ENCODE measurements around the gene NAIF1.
"Not testable (repeated sequence)": the region's sequence is repeated elsewhere in the genome, so short reads cannot be mapped to it uniquely, and the experiment has no call there.

Gene NAIF1

GRCh38 chr9:128085943-128086342, 18.8 kb upstream of the NAIF1 start:
- DNase-seq (ENCODE audit: low read depth in 2 of 2): no peak

- DNase-seq (ENCODE audit: low read depth in 2 of 2): no peak
These were observed 17.6 kb upstream of the NAIF1 start for GRCh38 chr9:128084746-128085145.

GRCh38 chr9:128082151-128082550, 15.0 kb upstream of the NAIF1 start:
- DNase-seq (ENCODE audit: low read depth in 2 of 2): no peak

GRCh38 chr9:128081056-128081455, 13.9 kb upstream of the NAIF1 start:
- DNase-seq (ENCODE audit: low read depth in 2 of 2): no peak

GRCh38 chr9:128080206-128080605, 13.1 kb upstream of the NAIF1 start:
- no peak for DNase-seq (ENCODE audit: low read depth in 2 of 2)

- DNase-seq (ENCODE audit: low read depth in 2 of 2): no peak
These were observed 11.6 kb upstream of the NAIF1 start for GRCh38 chr9:128078504-128079434.

GRCh38 chr9:128077847-128078503, 10.9 kb upstream of the NAIF1 start:
- DNase-seq (ENCODE audit: low read depth in 2 of 2): no peak

- DNase-seq (ENCODE audit: low read depth in 2 of 2): no peak
These were observed 6.2 kb upstream of the NAIF1 start for GRCh38 chr9:128073253-128073886.

- peak; percentile 23 to 30 for DNase-seq (ENCODE audit: low read depth in 2 of 2)
These were observed 5.3 kb upstream of the NAIF1 start for GRCh38 chr9:128072144-128073021.

- DNase-seq (ENCODE audit: low read depth in 2 of 2): not testable (repeated sequence)
These were observed 4.4 kb upstream of the NAIF1 start for GRCh38 chr9:128071475-128071874.

- no peak for DNase-seq (ENCODE audit: low read depth in 2 of 2)
These were observed 3.8 kb upstream of the NAIF1 start for GRCh38 chr9:128070874-128071273.

- peak in 1 of 2 donors; percentile 15 for DNase-seq (ENCODE audit: low read depth in 2 of 2)
These were observed 1.5 kb upstream of the NAIF1 start for GRCh38 chr9:128068386-128069205.

- DNase-seq (ENCODE audit: low read depth in 2 of 2): peak; percentile 100
These were observed 695 bp upstream of the NAIF1 start, which contains the start of gene SLC25A25 for GRCh38 chr9:128067645-128068385. Gene SLC25A25 (plus strand): TSS chr9:128068232. CDS start chr9:128068320, 88 bp downstream.

- no peak for DNase-seq (ENCODE audit: low read depth in 2 of 2)
These were observed 1.0 kb downstream of the NAIF1 start for GRCh38 chr9:128065907-128066712.

GRCh38 chr9:128062846-128063831, 4.0 kb downstream of the NAIF1 start:
- no peak for DNase-seq (ENCODE audit: low read depth in 2 of 2)

- DNase-seq (ENCODE audit: low read depth in 2 of 2): no peak
These were observed 4.8 kb downstream of the NAIF1 start for GRCh38 chr9:128062279-128062678.

- DNase-seq (ENCODE audit: low read depth in 2 of 2): no peak
These were observed 5.7 kb downstream of the NAIF1 start for GRCh38 chr9:128061275-128061960.
